Measurements from ENCODE around the gene GJD3.

DNA sequence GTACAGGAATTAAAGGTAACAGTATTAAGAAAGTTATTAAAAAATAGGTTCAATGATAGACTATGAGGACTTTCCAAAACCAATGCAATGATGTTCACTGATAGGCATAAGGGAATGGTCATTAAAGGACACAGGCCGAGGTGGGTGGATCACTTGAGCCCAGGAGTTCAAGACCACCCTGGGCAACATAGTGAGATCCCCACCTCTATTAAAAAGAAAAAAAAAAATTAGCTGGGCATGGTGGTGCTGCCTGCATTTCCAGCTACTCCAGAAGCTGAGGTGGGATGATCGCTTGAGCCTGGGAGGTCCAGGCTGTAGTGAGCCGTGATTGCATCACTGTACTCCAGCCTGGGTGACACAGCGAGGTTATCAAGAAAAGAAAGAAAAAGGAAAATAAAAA, 47.3 kb upstream of the GJD3 start:
- TF ChIP-seq, protein P1, sequence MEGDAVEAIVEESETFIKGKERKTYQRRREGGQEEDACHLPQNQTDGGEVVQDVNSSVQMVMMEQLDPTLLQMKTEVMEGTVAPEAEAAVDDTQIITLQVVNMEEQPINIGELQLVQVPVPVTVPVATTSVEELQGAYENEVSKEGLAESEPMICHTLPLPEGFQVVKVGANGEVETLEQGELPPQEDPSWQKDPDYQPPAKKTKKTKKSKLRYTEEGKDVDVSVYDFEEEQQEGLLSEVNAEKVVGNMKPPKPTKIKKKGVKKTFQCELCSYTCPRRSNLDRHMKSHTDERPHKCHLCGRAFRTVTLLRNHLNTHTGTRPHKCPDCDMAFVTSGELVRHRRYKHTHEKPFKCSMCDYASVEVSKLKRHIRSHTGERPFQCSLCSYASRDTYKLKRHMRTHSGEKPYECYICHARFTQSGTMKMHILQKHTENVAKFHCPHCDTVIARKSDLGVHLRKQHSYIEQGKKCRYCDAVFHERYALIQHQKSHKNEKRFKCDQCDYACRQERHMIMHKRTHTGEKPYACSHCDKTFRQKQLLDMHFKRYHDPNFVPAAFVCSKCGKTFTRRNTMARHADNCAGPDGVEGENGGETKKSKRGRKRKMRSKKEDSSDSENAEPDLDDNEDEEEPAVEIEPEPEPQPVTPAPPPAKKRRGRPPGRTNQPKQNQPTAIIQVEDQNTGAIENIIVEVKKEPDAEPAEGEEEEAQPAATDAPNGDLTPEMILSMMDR (IDR thresholded peaks at IDR 0.05): no peak
- TF ChIP-seq POLR2AphosphoS5 (IDR thresholded peaks at IDR 0.05): no peak
